GM19099 (cell line): ENCODE measurements around the gene BTLA.

ENCODE experiments used
- POLR2A ChIP-seq: IDR thresholded peaks from 3 replicates; pipeline ENCODE4 v1.6.1; 2011; ENCODE audit warnings: low read depth; ENCODE audit not compliant: insufficient read length; ENCODE audit errors: extremely low read depth

Gene BTLA

DNA sequence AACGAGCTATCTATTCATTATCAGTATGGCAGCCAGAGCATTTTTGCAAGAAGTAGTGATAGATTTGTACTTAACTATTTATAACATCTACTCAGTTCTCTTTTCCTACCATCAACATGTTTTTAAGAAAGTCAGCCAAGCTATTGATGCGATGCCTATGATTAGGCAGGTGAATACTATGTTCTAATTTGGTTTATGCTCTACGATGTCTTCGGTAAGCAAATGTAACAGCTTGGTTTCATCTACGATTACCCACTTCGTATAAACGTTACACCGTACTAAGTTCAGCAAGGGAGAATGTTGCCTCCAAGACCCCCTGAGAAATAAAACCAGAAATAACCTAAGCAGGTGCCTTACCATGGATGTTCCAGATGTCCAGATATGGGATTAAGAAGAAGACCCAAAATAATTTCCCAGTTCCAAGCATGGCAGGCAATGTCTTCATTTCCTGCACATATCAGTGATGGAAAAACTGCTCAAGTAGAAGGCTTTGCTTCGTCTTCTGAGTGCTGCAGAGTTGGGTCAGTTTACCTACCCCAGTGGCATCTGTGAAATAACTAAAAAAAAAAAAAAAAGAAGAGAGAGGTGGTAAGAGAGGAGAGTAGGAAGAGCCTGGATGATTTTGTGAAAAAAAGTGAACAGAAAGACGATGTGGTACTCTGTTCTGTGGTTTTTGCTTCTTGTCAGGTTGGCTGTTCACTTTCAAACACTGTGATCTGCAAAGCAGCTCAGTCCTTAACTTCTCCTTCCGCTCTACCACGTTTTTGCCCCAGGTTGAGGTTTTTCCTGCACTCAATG is at the start of gene BTLA:
Gene BTLA (minus strand): TSS at position 559 of the 798 bp plus-strand sequence. CDS start 114 bp downstream, at position 445.
- TF ChIP-seq POLR2A: peak; percentile 52

DNA sequence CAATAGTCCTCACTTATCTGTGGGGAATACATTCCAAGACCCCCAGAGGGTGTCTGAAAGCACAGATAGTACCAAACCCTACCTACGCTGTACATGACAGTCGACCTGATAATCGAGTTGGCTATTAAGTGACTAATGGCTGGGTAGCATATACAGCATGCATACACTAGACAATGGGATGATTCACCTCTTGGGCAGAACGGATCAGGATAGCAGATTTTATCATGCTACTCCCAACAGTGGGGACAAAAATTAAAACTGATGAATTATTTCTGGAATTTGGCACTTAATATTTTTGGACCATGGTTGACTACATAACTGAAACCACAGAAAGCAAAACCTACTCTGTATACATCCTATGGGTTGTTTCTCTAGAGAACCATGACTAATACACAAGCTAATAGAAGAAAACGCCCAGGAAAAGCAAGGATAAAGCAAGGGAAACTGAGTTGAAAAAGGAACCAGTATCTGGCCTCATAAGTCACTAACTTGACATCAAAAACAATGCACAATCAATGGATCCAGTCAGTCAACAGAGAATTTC is 47.0 kb upstream of the BTLA start:
- TF ChIP-seq POLR2A: no peak

DNA sequence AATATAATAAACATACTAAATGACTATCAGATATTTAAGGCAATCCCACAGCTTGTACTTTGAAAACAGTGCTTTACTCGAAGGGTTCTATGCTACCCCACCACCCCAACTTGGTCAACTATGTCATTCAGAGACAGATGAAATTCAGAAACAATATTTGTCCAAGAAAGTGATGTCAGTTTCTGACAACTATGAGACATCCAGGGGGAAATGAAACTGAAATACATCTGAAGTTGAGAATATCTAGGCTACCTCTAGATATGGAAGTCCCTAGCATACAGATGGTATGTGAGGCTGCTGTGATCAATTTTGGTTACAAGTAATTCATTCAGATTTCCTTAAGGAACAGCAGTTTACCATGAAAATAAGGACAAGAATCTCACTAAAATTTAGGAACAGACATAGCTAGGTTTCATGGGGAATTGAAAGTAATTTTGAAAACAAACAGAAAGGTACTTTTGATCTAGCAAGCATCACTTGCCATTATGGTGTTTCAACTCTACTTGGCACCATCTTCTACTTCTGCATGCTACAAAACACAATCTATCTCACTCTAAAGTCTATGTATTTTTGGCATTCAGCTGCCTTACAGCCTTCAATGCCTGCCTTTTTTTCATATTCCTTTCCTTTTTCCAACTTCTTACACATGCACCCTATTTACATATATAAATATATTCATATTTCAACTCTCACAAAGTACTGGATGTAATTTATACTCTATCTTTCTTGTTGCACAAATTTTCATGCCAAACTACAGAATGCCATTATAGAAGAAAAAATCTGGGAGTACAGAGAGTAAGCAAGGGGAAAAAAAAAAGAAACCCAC is 40.8 kb upstream of the BTLA start:
- TF ChIP-seq POLR2A: no peak

- TF ChIP-seq POLR2A: no peak
Observed at GRCh38 chr3:112531358-112531781, 32.1 kb upstream of the BTLA start.

GRCh38 chr3:112530573-112530972 is 31.3 kb upstream of the BTLA start:
- no peak for TF ChIP-seq POLR2A

GRCh38 chr3:112519424-112520001 is 20.2 kb upstream of the BTLA start:
- TF ChIP-seq POLR2A: no peak

DNA sequence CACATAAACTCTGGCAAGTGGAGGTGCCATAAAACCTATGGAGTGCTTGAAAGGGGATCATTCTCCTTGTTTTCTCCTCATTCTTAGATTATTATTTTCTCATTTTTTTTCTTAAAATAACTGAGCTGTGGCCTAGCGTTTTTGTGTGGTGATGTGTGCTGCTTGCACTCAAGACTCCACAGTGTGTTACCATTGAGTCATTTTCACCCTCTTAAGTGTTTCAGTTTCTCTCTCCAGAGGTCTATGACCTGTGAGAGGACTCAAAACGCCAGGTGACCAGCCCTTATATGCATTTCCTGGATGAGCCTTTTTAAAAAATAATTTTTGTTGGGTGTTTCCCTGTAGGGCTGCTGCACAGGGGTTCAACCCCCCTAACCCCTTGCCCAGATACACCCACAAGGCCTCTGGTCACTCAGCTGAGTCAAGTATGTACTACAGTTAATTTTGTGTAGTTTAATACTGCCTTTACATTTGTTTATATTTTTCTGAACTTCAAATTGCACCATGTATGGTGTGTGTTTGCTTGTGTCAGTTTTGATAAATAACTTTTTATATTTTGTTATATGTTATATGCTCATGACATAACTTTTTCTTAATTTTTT is 15.4 kb upstream of the BTLA start:
- TF ChIP-seq POLR2A: no peak

GRCh38 chr3:112512320-112512719 is 13.0 kb upstream of the BTLA start:
- TF ChIP-seq POLR2A: no peak

DNA sequence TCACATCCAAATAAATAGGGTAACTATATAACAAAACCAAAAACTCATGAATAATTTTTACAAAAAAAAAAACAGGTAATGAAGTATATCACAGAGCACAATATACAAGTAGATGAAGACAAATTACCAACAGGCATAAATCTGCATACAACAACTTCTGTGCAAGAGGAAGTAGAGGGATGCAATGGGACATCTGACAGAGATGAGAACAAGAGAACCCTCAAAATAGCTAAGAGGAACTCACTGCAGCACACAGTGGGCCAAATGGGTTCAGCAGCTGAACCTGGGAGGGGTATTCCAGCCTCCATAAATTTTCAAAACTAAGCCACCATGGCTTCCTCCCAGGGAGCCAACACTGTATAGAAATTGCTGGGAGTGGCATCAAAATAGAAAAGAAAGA is 9.6 kb upstream of the BTLA start:
- TF ChIP-seq POLR2A: no peak

DNA sequence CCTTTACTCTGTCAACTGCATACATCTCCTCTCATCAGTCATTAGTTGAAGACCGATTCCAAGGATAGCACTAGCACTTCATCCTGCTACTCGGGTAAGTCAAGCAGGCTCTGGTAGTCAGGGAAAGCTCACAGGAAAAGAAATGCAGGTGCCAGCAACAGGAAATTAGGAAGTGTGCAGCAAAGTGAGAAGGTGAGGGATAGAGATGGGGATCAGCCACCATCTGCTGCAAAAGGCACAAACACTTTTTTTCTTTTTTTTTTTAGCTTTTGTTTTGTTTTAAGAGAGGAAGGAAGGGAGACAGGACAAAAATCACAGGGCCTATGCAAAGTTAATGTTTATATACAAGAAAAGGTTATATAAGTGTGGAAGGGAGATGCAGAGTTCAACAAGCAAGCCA is 9.0 kb upstream of the BTLA start:
- TF ChIP-seq POLR2A: no peak

- TF ChIP-seq POLR2A: no peak
Observed at GRCh38 chr3:112505907-112506306, 6.6 kb upstream of the BTLA start.

- no peak for TF ChIP-seq POLR2A
Observed at GRCh38 chr3:112504123-112504522, 4.9 kb upstream of the BTLA start.

GRCh38 chr3:112503304-112503972 is 4.2 kb upstream of the BTLA start:
- TF ChIP-seq POLR2A: no peak

DNA sequence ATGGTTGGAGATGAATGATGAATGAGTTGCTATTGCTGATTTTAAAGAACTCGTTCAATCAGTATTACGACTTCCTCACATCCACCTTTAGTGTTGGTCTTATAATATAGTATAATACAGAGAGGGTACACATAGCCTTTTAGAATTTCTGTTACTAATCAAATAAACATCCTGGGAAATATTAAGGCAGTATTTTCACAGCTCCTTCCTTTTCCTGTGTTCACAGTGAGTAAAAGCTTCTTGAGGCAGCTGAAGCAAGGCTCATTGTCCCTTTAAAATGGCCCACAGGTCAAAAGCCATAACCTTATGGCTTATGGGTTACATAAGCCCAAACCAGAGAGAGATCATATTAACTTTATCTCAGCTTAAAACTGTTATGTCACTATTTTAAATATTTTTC is 1.3 kb upstream of the BTLA start:
- TF ChIP-seq POLR2A: no peak
